Measurements from ENCODE around the gene SAMD4B.

SAMD4B gene

DNA sequence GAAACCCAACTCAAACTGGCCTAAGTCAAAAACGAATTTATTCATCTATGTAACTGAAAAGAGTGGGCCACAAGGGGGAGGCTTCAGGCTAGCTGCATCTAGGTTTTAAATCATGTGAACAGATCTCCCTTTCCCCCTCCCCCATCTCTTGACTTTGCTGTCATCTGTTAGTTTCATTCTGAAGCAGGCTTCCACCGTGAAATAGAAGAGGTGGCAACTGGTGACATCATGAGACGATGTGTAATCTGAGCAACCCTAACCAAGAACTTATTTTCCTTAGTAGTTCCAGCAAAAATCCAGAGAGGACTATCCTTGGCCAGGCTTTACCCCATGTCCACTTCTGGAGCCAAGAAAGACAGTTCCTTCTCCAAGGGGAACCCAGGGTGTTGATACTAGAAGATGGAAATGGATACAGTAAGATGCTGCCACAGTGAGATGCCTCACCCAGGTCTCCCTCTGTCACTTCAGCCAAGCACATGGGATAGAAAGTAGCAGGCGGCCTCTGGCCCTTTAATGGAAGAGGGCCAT, 9.4 kb downstream of the SAMD4B start:
- H3K36me3 ChIP-seq (ENCODE audit: insufficient read depth, low read length): peaks cover 66% of the 10 kb centered on the region
- H3K27ac ChIP-seq (ENCODE audit: low read depth, low read length, poor library complexity, severe bottlenecking): no peak overlapping the region
- H2AFZ ChIP-seq (ENCODE audit: low read length): no peak overlapping the region
- no peak overlapping the region for H3K9ac ChIP-seq (ENCODE audit: low read length)
- no peaks in the 10 kb centered on the region for H3K27me3 ChIP-seq (ENCODE audit: insufficient read depth, low read length)
- TF ChIP-seq EZH2 (IDR thresholded peaks at IDR 0.05; ENCODE audit: borderline replicate concordance, low read length): no peak
- H3F3A ChIP-seq (ENCODE audit: insufficient read depth, low read length): no peaks in the 10 kb centered on the region
- H3K4me1 ChIP-seq (ENCODE audit: insufficient read depth, low read length, severe bottlenecking): no peaks in the 10 kb centered on the region
- H4K20me1 ChIP-seq (ENCODE audit: insufficient read depth, low read length): no peaks in the 10 kb centered on the region
- no peaks in the 10 kb centered on the region for H3K79me2 ChIP-seq (ENCODE audit: insufficient read depth, low read length)
- H3K4me3 ChIP-seq (ENCODE audit: low read depth, low read length, poor library complexity, severe bottlenecking): no peak overlapping the region
- H3K9me3 ChIP-seq (ENCODE audit: low read length): no peaks in the 10 kb centered on the region
- no peaks in the 10 kb centered on the region for H3K9me2 ChIP-seq (ENCODE audit: low read depth, low read length)
- H3K4me2 ChIP-seq (ENCODE audit: low read length): no peak overlapping the region

DNA sequence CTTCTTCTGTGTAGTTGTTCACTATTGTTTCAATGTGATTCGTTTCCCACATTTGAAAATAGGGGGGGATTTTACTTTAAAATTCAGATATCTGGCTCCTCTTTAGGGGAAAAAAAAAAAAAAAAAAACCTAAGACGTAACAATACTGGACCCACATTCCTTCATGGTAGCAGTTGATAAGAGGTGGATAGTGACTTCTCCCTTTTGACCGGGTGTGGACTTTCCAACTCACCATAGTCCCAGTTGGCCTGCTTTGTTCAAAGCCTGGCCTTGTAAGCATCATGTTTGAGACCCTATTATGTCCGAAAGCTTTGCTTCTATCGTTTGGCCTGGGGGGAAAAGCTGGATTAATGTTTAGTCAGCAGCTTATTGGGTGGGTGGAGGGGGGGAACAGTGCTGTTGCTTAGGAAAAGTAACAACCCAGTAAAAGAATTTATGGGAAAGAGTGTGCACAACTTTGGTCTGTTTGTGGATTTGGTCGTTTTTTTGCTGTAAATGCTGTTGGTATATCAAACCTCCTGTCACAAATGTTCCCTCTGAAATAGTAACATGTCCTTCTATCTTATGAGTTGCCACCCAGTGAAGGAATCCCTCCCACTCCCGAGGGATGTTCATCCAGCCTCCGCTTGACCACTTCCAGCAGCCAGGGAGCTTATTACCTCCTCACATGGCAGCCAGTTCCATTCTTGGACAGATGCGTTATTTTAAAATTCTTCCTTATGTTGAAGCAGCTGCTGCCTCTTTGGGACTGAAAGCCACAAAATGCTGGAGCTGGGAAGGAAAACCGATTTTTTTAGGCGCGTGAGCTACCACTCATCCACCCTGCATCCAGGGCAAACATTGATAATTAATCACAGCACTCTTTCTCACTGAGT, 10.4 kb downstream of the SAMD4B start:
- TF ChIP-seq CTCF (IDR thresholded peaks at IDR 0.05; ENCODE audit: low read length) (no peak), EZH2 (IDR thresholded peaks at IDR 0.05; ENCODE audit: borderline replicate concordance, low read length) (no peak)
- no peaks in the 10 kb centered on the region for H3K79me2 ChIP-seq (ENCODE audit: insufficient read depth, low read length)
- no peak overlapping the region for H3K27ac ChIP-seq (ENCODE audit: low read depth, low read length, poor library complexity, severe bottlenecking)
- H3K4me1 ChIP-seq (ENCODE audit: insufficient read depth, low read length, severe bottlenecking): no peaks in the 10 kb centered on the region
- no peaks in the 10 kb centered on the region for H4K20me1 ChIP-seq (ENCODE audit: insufficient read depth, low read length)
- H3K36me3 ChIP-seq (ENCODE audit: insufficient read depth, low read length): peaks cover 72% of the 10 kb centered on the region
- no peak overlapping the region for H3K4me2 ChIP-seq (ENCODE audit: low read length)
- H3K9me3 ChIP-seq (ENCODE audit: low read length): no peaks in the 10 kb centered on the region
- H2AFZ ChIP-seq (ENCODE audit: low read length): no peak overlapping the region
- H3K27me3 ChIP-seq (ENCODE audit: insufficient read depth, low read length): no peaks in the 10 kb centered on the region
- no peaks in the 10 kb centered on the region for H3K9me2 ChIP-seq (ENCODE audit: low read depth, low read length)
- H3F3A ChIP-seq (ENCODE audit: insufficient read depth, low read length): no peaks in the 10 kb centered on the region
- no peak overlapping the region for H3K9ac ChIP-seq (ENCODE audit: low read length)
- no peak overlapping the region for H3K4me3 ChIP-seq (ENCODE audit: low read depth, low read length, poor library complexity, severe bottlenecking)

DNA sequence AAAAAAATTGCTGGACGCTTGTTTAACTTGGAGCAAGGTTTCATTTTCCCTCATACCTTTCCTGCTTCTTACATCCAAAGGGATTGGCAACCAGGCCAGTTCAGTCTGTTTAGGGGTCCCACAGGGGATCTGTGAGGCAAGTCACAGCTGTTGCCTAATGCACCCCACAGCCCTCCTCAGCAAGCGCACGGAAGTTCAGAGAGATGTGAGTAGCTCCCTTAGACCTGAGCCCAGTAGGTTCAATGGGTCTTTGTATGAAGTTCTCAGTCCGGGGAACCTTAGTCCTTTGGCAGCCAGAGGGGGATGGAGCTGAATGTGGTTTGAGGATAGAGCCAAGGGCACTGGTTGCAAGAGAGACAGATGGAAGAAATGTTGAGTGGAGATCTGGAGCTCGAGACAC, 13.0 kb downstream of the SAMD4B start:
- H3K9ac ChIP-seq (ENCODE audit: low read length): no peak overlapping the region
- no peak overlapping the region for H3K27ac ChIP-seq (ENCODE audit: low read depth, low read length, poor library complexity, severe bottlenecking)
- H3K4me2 ChIP-seq (ENCODE audit: low read length): no peak overlapping the region
- no peaks in the 10 kb centered on the region for H3F3A ChIP-seq (ENCODE audit: insufficient read depth, low read length)
- no peaks in the 10 kb centered on the region for H3K4me1 ChIP-seq (ENCODE audit: insufficient read depth, low read length, severe bottlenecking)
- H3K79me2 ChIP-seq (ENCODE audit: insufficient read depth, low read length): no peaks in the 10 kb centered on the region
- H3K9me2 ChIP-seq (ENCODE audit: low read depth, low read length): no peaks in the 10 kb centered on the region
- no peak overlapping the region for H2AFZ ChIP-seq (ENCODE audit: low read length)
- H3K27me3 ChIP-seq (ENCODE audit: insufficient read depth, low read length): no peaks in the 10 kb centered on the region
- no peak for TF ChIP-seq CTCF (IDR thresholded peaks at IDR 0.05; ENCODE audit: low read length)
- no peak for TF ChIP-seq EZH2 (IDR thresholded peaks at IDR 0.05; ENCODE audit: borderline replicate concordance, low read length)
- H3K36me3 ChIP-seq (ENCODE audit: insufficient read depth, low read length): peaks cover 78% of the 10 kb centered on the region
- no peak overlapping the region for H3K4me3 ChIP-seq (ENCODE audit: low read depth, low read length, poor library complexity, severe bottlenecking)
- no peaks in the 10 kb centered on the region for H3K9me3 ChIP-seq (ENCODE audit: low read length)
- H4K20me1 ChIP-seq (ENCODE audit: insufficient read depth, low read length): no peaks in the 10 kb centered on the region
